NT2/D1 (cell line): Measurements from ENCODE around the gene GPR45.

ENCODE experiments used
- DNase-seq: peaks from one replicate; pipeline ENCODE4 v3.0.0-alpha.2; 2011; ENCODE audit warnings: low read depth, low spot score
- H3K27me3 ChIP-seq: 2 replicates; pipeline ENCODE4 v1.6.0; 2011; ENCODE audit warnings: mild to moderate bottlenecking; ENCODE audit not compliant: insufficient read length, insufficient read depth
- H3K36me3 ChIP-seq: 2 replicates; pipeline ENCODE4 v1.6.1; 2011; ENCODE audit warnings: mild to moderate bottlenecking, low read length, mixed read lengths; ENCODE audit not compliant: insufficient read depth, insufficient read length
- H3K4me1 ChIP-seq: 2 replicates; pipeline ENCODE4 v1.5.1; 2011; ENCODE audit not compliant: insufficient read depth, insufficient read length
- H3K4me3 ChIP-seq: 2 replicates; pipeline ENCODE4 v1.5.1; 2011; ENCODE audit warnings: low read depth; ENCODE audit not compliant: insufficient read length
- H3K9ac ChIP-seq: 2 replicates; pipeline ENCODE4 v1.6.0; 2011; ENCODE audit warnings: low read depth; ENCODE audit not compliant: insufficient read length
- H3K9me3 ChIP-seq: 2 replicates; pipeline ENCODE4 v1.5.1; 2011; ENCODE audit warnings: mild to moderate bottlenecking, low read length; ENCODE audit not compliant: insufficient read depth
- SUZ12 ChIP-seq: IDR thresholded peaks from 2 replicates; pipeline ENCODE4 v1.6.1; 2011; ENCODE audit not compliant: insufficient read length, insufficient read depth; ENCODE audit errors: extremely low read depth
- YY1 ChIP-seq: IDR thresholded peaks from 2 replicates; pipeline ENCODE4 v1.6.1; 2011; ENCODE audit not compliant: insufficient read length, insufficient read depth
- ZNF274 ChIP-seq: IDR thresholded peaks from 2 replicates; pipeline ENCODE4 v1.6.1; 2011; ENCODE audit warnings: mild to moderate bottlenecking, low read depth, low read length

Gene GPR45, protein sequence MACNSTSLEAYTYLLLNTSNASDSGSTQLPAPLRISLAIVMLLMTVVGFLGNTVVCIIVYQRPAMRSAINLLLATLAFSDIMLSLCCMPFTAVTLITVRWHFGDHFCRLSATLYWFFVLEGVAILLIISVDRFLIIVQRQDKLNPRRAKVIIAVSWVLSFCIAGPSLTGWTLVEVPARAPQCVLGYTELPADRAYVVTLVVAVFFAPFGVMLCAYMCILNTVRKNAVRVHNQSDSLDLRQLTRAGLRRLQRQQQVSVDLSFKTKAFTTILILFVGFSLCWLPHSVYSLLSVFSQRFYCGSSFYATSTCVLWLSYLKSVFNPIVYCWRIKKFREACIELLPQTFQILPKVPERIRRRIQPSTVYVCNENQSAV

DNA sequence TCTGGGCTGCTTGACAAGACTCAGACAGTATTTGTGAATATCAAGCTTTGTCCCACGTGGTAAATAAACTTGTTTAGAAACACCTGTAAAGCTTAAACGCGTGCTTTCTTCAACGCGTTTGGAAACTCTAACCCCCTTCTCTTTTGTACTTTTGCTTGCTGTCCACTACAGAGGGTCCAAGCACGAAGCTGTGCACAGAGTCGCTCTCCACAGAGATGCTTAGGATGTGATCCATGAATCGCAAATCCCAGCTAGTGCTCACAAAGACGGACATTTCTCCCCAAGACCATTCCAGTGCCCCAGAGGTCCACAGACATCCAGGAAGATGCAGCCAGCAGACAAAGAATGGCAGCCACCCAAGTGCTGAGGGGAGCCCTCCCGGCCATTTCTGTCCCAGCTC is at the start of gene GPR45:
Gene GPR45, plus strand, starts transcription at position 301 of the 400 bp plus-strand sequence. CDS start 116 bp downstream, outside the sequence.
- Histone ChIP-seq H3K9me3 (no peaks in the 10 kb centered on the region), H3K9ac (no peak within 1 kb of the TSS), H3K4me3 (no peak within 1 kb of the TSS), H3K27me3 (peaks cover 9% of the 10 kb centered on the region), H3K36me3 (no peaks in the 10 kb centered on the region), H3K4me1 (no peaks in the 10 kb centered on the region)
- TF ChIP-seq ZNF274: no peak
- no peak for TF ChIP-seq SUZ12
- no peak for TF ChIP-seq YY1
- no peak for DNase-seq

DNA sequence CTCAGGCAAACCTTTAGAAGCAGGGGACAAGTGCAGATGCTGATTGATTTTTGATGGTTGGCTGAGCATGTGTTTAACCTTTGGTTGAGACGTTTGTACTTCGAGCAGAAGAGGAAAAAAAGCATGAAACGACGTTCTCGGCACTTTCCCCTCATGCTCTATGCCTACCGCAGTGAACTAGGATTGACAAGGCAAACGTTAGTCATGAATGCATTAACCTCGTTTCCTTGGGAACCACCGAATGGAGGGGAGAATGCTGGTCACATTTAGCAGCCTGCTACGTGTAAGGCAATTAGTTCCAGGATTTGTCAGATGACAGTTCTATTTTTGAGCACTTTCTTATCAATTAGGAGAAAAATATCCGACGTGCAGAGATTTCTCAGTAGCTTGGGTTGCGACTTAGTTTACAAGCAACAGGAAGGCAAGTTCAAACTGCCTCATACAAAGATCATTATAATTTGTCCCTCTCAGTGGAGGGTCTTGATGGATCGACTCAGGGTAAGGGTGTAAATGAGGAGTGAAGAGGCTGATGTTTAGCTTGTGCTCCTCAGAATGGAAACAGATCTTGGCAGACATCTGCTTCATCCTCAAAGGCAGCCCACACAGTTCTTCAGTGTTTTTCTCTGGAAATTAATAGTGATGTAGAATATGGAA is 47.4 kb upstream of the GPR45 start:
- no peak for DNase-seq
- TF ChIP-seq ZNF274 (no peak), SUZ12 (no peak), YY1 (no peak)
- H3K9me3 ChIP-seq: peaks cover 27% of the 10 kb centered on the region
- no peaks in the 10 kb centered on the region for H3K4me1 ChIP-seq
- H3K36me3 ChIP-seq: no peaks in the 10 kb centered on the region
- no peaks in the 10 kb centered on the region for H3K27me3 ChIP-seq
- H3K4me3 ChIP-seq: no peak overlapping the region
- no peak overlapping the region for H3K9ac ChIP-seq

DNA sequence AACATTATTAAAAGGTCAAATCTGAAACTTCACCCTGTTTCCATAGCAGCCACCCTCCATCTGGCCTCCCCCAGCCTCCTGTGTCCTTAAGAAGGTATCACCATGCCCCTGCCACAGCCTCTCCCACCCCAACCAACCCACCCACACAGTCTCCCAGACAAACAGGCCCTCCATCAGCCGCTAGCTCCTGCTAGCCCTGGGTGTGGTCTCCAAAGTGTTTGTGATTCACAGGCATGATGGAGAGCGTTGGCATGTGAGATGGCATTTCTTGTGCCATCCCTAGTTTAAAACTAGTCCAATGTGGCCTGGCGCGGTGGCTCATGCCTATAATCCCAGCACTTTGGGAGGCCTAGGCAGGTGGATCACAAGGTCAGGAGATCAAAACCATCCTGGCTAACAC is 44.9 kb upstream of the GPR45 start:
- Histone ChIP-seq H3K9me3 (peaks cover 7% of the 10 kb centered on the region), H3K9ac (no peak overlapping the region), H3K4me3 (no peak overlapping the region), H3K36me3 (no peaks in the 10 kb centered on the region), H3K27me3 (no peaks in the 10 kb centered on the region), H3K4me1 (no peaks in the 10 kb centered on the region)
- no peak for DNase-seq
- TF ChIP-seq YY1 (no peak), SUZ12 (no peak), ZNF274 (no peak)

DNA sequence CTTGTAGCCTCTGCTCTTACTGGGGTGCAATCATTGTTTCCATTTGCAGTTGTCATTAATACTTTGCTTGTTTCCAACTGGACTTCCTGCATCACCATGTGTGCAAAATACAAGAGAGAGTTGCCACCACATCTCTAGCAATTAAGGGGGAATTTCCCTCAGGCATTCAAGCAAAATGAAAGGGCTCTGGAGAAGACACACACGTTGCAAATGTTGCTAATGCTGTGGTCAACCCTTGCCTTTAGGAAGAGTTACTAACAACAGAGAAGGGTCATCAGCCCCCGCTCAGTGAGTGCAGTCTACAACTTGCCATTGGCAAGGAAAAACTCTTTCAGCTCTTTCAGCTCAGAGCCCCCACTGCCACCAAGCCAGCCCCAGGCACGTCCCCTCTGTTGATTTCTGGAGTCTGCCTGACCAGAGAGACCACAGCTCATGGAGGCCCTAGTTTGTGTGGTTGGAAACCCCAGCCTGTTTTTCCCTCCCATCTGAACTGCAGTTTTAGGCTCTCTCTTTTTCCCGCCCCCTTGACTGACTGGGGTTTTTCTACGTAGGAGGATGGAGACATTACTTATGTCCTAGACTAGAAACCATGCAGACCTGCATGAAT is 25.9 kb upstream of the GPR45 start:
- H3K9ac ChIP-seq: no peak overlapping the region
- no peak for DNase-seq
- H3K9me3 ChIP-seq: peaks cover 21% of the 10 kb centered on the region
- no peaks in the 10 kb centered on the region for H3K36me3 ChIP-seq
- no peaks in the 10 kb centered on the region for H3K4me1 ChIP-seq
- no peak overlapping the region for H3K4me3 ChIP-seq
- TF ChIP-seq ZNF274 (no peak), YY1 (no peak), SUZ12 (no peak)
- H3K27me3 ChIP-seq: no peaks in the 10 kb centered on the region

DNA sequence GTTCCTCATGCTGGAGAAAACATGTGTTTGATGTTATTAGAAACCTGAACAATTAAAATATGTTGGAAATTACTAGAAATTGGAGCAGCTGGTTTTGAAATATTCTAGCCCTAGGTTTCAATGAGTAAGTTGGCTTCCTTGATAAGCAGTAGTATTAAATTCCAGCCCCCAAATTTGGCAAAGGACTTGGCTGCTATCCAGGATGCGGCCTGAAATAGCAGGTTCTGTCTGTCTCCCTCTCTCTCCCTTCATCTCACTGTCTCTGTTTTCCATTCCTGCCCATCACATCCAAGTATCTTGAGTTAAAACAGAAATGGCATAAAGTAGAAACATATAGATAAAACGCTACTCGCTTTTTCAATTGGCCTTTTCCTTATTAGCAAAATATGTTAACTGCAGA is 20.9 kb upstream of the GPR45 start:
- Histone ChIP-seq H3K36me3 (no peaks in the 10 kb centered on the region), H3K4me3 (no peak overlapping the region), H3K9ac (no peak overlapping the region), H3K9me3 (peaks cover 9% of the 10 kb centered on the region; the same call in 1 of the 2 replicates), H3K4me1 (no peaks in the 10 kb centered on the region), H3K27me3 (no peaks in the 10 kb centered on the region)
- DNase-seq: no peak
- TF ChIP-seq ZNF274: no peak
- no peak for TF ChIP-seq SUZ12
- TF ChIP-seq YY1: no peak

DNA sequence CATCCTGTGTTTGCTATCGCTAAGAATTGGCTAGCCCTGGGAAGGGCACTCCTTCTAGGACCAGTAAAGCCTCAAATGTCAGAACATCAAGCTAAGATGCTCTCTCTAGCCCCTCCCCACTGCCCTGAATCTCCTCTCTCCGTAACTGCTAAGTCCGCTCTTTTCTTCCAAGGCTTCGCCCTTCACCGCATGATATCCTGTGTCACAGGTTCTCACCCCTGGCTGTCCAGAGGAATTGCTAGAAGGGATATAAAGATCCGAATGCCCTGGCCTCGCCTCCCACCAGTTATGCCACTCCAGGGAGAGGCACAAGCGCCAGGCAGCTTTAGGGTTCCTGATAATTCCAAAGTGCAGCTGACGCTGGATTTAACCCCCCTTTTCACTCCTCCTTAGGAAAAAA is 17.1 kb upstream of the GPR45 start:
- no peak for DNase-seq
- no peaks in the 10 kb centered on the region for H3K36me3 ChIP-seq
- H3K9me3 ChIP-seq: no peaks in the 10 kb centered on the region
- H3K9ac ChIP-seq: no peak overlapping the region
- TF ChIP-seq YY1 (no peak), ZNF274 (no peak), SUZ12 (no peak)
- no peak overlapping the region for H3K4me3 ChIP-seq
- no peaks in the 10 kb centered on the region for H3K4me1 ChIP-seq
- no peaks in the 10 kb centered on the region for H3K27me3 ChIP-seq

DNA sequence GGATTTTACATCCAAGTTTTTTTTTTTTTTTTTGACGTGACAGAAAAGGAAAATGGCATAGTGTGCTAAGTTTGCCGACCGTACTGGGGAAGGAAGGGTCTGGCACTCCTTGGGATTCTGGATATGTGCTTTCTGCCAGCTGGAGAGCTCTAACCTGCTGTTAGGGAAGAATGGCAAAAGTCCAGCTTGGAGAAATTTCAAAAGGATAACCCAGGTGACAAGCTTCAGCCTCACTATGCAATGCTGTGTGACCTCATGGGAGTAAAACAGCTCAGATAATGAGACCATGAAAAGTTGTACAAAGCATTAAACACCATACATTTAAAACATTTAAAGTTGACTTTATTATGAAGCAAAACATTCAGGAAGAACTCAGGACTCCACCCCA is 10.3 kb upstream of the GPR45 start:
- Histone ChIP-seq H3K36me3 (no peaks in the 10 kb centered on the region), H3K9ac (no peak overlapping the region), H3K4me1 (no peaks in the 10 kb centered on the region), H3K9me3 (no peaks in the 10 kb centered on the region), H3K27me3 (peaks cover 2% of the 10 kb centered on the region), H3K4me3 (no peak overlapping the region)
- DNase-seq: no peak
- TF ChIP-seq ZNF274: no peak
